Left lung (tissue), 10 donors: Measurements from ENCODE around the gene TCAIM. TPM values are rescaled to one million over a fixed set of nuclear protein-coding genes. Genes with fewer than 3 reads are reported as not detected.
A peak's percentile ranks its signal among the peaks of the same experiment; 100 is the strongest.

Experiments
- ATAC-seq: fragments of 200-7000 bp; cut with Tn5 transposase; one replicate; pipeline ENCODE4 v1.9.1; 2020; ENCODE audit warnings: moderate library complexity
- DNase-seq, 4 donors: peaks; one replicate each; pipeline ENCODE4 v3.0.0-alpha.2; 2013 to 2020
- H3K27ac ChIP-seq, 2 donors: fragments of 200-600 bp; sonication (generic) in 1 of 2; one replicate each; pipeline versions ENCODE4 v1.5.0 to v1.8.0; 2020 to 2021
- H3K27me3 ChIP-seq, 2 donors: fragments of 200-600 bp; sonication (generic) in 1 of 2; one replicate each; pipeline versions ENCODE4 v1.5.0 to v1.8.0; 2020 to 2021
- H3K36me3 ChIP-seq, 2 donors: fragments of 200-600 bp; sonication (generic) in 1 of 2; one replicate each; pipeline versions ENCODE4 v1.5.0 to v1.8.0; 2020 to 2021
- H3K4me1 ChIP-seq, 2 donors: fragments of 200-600 bp; one replicate each; pipeline ENCODE4 v1.8.0; 2021
- H3K4me3 ChIP-seq, 2 donors: fragments of 200-600 bp; sonication (generic) in 1 of 2; one replicate each; pipeline versions ENCODE4 v1.5.0 to v1.8.0; 2020 to 2021; ENCODE audit warnings: mild to moderate bottlenecking in 1 of 2
- H3K9me3 ChIP-seq, 2 donors: fragments of 200-600 bp; sonication (generic) in 1 of 2; one replicate each; pipeline versions ENCODE4 v1.5.0 to v1.8.0; 2020 to 2021
- intact Hi-C, 2 donors: fragments of 100-400 bp; cut with DNase I; formaldehyde crosslinking; loops; one replicate each; pipeline versions ENCODE4 v1.11.2 to v1.14.2; 2022
- polyA plus RNA-seq, 6 donors: library from polyadenylated mRNA; unstranded; fragments of 120-200 nt; gene quantifications; one replicate each; pipeline ENCODE4 v1.2.1, GENCODE V29; 2013; ENCODE audit not compliant: insufficient read length in 6 of 6
- total RNA-seq, 2 donors: library from RNA; stranded (reverse); fragmentation: NEBNext Ultra II Directional; extraction: Animal tissue kit (Norgen Biotek cat#: 25700); gene quantifications; one replicate each; pipeline ENCODE4 v1.2.1, GENCODE V29; 2021
- TF ChIP-seq, protein P1 (sequence below), 2 donors: fragments of 200-600 bp; sonication (generic) in 1 of 2; IDR thresholded peaks; one replicate each; pipeline versions ENCODE4 v1.5.0 to v1.8.0; 2021; ENCODE audit warnings: antibody characterized with exemption in 2 of 2
- donor health status: DM: no; HTN: yes; CAD: no.
- donor health status: DM: no; HTN: no; CAD: no.

The TCAIM gene
- total and polyA plus RNA-seq, 8 donors: 23.4 to 30.2 (median 25.6) TPM

DNA sequence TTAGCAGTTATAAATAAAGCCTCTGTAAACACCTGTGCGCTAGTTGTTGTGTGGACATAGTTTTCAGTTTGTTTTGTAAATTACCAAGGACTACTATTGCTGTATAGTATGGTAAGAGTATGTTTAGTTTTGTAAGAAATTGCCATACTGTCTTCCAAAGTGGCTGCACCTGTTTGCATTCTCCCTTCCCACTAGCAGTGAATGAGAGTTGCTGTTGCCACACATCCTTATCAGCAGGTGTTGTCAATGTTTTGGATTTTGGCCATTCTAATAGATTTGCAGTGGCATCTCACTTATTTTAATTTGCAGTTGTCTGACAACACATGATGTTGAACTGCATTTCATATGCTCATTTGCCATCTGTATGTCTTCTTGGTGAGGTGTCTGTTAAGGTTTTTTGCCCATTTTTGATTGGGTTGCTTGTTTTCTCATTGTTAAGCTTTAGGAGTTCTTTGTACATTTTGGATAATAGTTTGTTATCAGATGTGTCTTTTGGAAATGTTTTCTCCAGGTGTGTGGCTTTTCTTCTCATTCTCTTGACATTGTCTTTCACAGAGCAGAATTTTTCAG lies 14.9 kb downstream of the TCAIM start:
- Histone ChIP-seq H3K4me3 (no peak overlapping the region), H3K27me3 (no peaks in the 10 kb centered on the region), H3K27ac (no peak overlapping the region), H3K4me1 (peaks cover 5 to 13% of the 10 kb centered on the region in 2 donors), H3K36me3 (peaks cover 0 to 7% of the 10 kb centered on the region in 2 donors), H3K9me3 (no peaks in the 10 kb centered on the region)
- DNase-seq (no peak), ATAC-seq (no peak)
- TF ChIP-seq, protein P1, sequence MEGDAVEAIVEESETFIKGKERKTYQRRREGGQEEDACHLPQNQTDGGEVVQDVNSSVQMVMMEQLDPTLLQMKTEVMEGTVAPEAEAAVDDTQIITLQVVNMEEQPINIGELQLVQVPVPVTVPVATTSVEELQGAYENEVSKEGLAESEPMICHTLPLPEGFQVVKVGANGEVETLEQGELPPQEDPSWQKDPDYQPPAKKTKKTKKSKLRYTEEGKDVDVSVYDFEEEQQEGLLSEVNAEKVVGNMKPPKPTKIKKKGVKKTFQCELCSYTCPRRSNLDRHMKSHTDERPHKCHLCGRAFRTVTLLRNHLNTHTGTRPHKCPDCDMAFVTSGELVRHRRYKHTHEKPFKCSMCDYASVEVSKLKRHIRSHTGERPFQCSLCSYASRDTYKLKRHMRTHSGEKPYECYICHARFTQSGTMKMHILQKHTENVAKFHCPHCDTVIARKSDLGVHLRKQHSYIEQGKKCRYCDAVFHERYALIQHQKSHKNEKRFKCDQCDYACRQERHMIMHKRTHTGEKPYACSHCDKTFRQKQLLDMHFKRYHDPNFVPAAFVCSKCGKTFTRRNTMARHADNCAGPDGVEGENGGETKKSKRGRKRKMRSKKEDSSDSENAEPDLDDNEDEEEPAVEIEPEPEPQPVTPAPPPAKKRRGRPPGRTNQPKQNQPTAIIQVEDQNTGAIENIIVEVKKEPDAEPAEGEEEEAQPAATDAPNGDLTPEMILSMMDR (IDR thresholded peaks at IDR 0.05): no peak
- intact Hi-C loops: no loop called here

DNA sequence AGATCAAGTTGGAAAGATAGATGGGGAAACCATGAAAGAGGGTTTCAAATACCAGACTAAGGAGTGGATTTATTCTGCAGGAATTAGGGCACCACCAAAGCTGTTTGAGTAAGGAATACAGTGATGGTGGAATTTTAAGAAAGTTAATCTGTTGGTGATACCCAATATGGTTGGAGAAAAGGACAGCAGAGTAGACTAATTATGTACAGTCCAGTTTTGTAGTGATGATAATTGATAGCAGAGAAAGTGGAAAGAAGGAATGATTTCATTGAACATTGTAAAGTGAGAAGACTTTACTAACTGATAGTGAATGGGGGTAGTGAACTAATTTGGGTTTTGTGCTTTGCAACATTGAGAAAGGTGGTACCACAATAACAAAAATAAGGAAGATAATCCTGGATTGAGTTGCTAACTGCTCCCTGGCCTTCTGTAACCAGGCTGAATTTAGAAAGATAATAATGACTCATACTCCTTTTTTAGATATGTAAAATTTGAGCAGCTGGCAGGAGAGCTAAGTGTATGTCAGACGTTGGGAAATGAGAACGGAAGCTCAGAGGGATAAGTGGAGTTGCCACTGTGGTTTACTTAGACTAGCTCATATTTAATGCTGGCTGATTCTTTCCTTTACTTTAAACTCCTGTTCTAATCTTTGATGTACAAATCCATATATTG lies 16.9 kb downstream of the TCAIM start:
- Histone ChIP-seq H3K36me3 (peaks cover 0 to 22% of the 10 kb centered on the region in 2 donors), H3K4me1 (peaks cover 5 to 11% of the 10 kb centered on the region in 2 donors), H3K27ac (peak overlapping the region; percentile 2 to 57), H3K27me3 (no peaks in the 10 kb centered on the region), H3K9me3 (no peaks in the 10 kb centered on the region), H3K4me3 (no peak overlapping the region)
- TF ChIP-seq, protein P1 (IDR thresholded peaks at IDR 0.05): no peak
- peak; percentile 95 for ATAC-seq
- intact Hi-C loops: no loop called here
- DNase-seq: peak in 1 of 4 donors; percentile 55

DNA sequence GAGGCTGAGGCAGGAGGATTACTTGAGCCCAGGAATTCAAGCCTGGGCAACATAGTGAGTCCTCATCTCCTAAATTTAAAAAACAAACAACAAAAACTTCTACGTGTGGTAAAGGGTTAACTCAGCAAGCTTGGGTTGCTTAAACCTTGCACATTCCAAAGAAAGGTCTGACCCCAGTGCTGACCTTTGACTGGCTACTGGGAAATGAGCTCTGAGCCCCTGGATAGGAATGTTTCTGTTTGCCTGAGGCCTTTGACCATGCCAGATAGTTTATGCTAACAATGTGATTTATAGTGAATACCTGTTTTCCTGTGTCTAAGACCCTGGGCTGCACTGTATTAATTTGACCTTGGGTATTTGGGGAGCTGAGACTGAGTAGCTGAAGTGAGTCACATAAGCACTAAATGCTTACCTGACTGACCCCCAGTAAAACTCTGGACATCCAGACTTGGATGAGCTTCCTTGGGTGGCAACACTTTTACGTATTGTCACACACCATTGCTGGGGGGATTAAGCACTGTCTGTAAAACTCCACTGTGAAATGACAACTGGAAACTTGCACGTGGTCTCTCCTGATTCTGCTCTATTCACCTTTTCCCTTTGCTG lies 20.7 kb downstream of the TCAIM start:
- Histone ChIP-seq H3K9me3 (no peaks in the 10 kb centered on the region), H3K27me3 (no peaks in the 10 kb centered on the region), H3K4me1 (peaks cover 5 to 11% of the 10 kb centered on the region in 2 donors), H3K27ac (no peak overlapping the region), H3K4me3 (no peak overlapping the region), H3K36me3 (peaks cover 0 to 22% of the 10 kb centered on the region in 2 donors)
- DNase-seq (no peak), ATAC-seq (no peak)
- TF ChIP-seq, protein P1 (IDR thresholded peaks at IDR 0.05): no peak
- intact Hi-C loops: no loop called here

DNA sequence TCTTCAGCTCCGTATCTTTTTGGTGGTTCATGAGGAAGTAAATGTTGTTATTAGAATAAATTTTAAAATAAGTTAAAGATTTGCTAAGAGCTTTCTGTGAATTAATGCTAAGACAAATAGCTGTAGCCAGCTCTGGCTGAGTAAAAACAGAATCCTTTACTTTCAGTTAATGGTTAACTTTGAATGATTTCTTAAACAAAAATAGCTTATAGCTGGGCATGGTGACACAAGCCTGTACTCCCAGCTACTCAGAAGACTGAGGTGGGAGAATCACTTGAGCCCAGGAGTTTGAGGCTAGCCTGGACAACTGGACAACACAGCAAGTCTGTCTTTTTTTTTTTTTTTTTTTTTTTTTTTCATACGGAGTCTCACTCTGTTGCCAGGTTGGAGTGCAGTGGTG lies 25.0 kb downstream of the TCAIM start:
- intact Hi-C loops: no loop called here
- no peaks in the 10 kb centered on the region for H3K4me1 ChIP-seq
- DNase-seq (peak in 1 of 4 donors; percentile 26), ATAC-seq (peak; percentile 87)
- H3K27ac ChIP-seq: no peak overlapping the region
- no peak overlapping the region for H3K4me3 ChIP-seq
- H3K9me3 ChIP-seq: no peaks in the 10 kb centered on the region
- TF ChIP-seq, protein P1 (IDR thresholded peaks at IDR 0.05): no peak
- peaks cover 0 to 24% of the 10 kb centered on the region in 2 donors for H3K36me3 ChIP-seq
- no peaks in the 10 kb centered on the region for H3K27me3 ChIP-seq

- intact Hi-C loops: no loop called here
- Histone ChIP-seq H3K9me3 (no peaks in the 10 kb centered on the region), H3K27ac (no peak overlapping the region), H3K36me3 (peaks cover 0 to 18% of the 10 kb centered on the region in 2 donors), H3K4me1 (no peaks in the 10 kb centered on the region), H3K4me3 (no peak overlapping the region), H3K27me3 (no peaks in the 10 kb centered on the region)
- ATAC-seq (no peak), DNase-seq (no peak)
- TF ChIP-seq, protein P1 (IDR thresholded peaks at IDR 0.05): no peak
Measured at GRCh38 chr3:44365952-44366351, 27.4 kb downstream of the TCAIM start.
